ENCODE measurements around the gene AFMID.

The AFMID gene

DNA sequence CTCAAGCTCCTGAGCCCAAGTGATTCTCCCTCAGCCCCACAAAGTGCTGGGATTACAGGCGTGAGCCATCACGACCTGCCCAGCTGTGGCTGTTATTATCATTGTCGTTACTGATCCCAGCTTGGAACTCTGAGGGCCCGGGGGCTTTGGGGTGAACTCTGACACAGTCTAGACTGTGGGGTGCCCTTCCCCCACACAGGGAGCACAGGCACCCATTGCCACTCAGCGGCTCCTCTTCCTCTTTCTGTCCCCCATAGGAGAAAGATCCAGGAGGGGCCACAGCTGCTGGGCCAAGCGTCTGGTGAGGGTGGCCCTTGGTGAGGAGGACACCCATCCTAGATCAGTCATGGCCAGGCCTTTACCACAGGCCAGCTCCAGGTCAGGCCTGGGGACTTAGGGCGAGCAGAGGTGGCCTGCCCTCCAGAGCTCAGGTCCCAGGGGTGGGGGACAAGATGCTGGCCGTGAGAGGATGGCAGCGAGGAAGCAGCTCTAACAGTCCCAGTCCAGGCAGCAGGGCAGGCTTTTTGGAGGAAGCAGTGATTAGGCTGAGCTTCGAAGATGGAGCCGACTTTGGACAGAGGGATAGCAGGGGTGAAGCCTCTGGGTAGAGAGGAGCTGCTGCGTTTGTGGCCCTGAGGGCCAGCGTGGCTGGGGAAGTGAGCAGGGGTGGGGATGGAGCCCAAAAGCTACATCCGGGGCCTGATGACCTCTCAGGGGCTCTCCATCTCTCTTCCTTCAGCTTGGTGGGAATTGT lies 69.0 kb downstream of the AFMID start:
- DNase-seq: no peak

DNA sequence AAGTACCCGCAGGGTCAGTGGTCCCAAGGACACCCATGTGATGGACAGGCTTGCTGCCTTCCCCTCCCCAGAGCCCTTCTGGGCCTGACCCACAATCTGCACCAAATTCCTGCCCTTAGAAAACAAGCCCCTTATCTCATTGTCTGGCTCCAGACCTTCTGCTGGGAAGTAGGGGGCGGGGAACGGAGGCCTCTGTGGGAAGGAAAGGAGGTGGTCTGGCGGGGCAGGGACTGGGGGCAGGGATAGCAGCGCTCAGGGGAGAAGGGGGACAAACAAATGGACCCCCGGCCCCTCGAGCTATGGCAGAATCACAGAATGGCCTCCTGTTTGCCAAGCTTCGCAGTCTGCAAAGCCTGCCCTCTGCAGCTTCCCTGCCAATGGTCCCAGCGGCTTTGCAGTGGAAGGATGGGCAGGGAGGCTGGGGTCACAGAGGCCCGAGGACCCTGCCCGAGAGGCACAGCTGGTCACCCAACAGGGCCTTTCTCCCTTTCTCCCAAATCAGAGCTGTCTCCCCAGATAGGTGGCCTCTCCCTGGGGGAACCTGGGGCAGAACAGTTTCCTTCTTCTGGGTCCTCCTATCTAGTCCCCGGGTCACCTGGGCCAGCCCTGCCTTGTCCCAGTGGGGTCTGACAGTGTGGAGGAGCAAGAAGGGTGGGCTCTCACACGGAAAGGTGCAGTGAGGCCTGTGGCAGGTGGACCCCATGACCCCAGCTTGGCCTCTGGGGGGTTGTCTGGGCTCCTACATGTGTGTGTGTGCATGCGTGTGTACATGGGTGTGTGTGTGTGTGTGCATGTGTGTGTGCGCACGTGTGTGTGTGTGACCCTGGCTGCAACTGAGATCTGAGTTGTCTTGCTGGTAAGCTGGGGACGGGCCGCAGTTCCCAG lies 69.8 kb downstream of the AFMID start:
- DNase-seq: no peak

All from activated T-cell treated with anti-CD3 and anti-CD28 coated beads, Interleukin-2, amount 50 U/mL, for 48 hours (primary cell).